Type B pancreatic cell (in vitro differentiated cells): Measurements from ENCODE around the gene GALM. TPM values are rescaled to one million over a fixed set of nuclear protein-coding genes. Genes with fewer than 3 reads are reported as not detected.

Source experiments
- DNase-seq: peaks from one replicate; pipeline ENCODE4 v3.0.0; 2021; ENCODE audit warnings: mixed read lengths; ENCODE audit not compliant: unreplicated experiment; ENCODE audit errors: extremely low spot score
- H3K27ac Mint-ChIP-seq: 2 replicates; pipeline ENCODE4 v1.8.0; 2021; ENCODE audit warnings: mild to moderate bottlenecking, mixed read lengths
- H3K27me3 Mint-ChIP-seq: 2 replicates; pipeline ENCODE4 v1.8.0; 2021; ENCODE audit warnings: mixed read lengths
- H3K36me3 Mint-ChIP-seq: 2 replicates; pipeline ENCODE4 v1.8.0; 2021; ENCODE audit warnings: mixed read lengths
- H3K4me1 Mint-ChIP-seq: one replicate; pipeline ENCODE4 v1.8.0; 2021; ENCODE audit warnings: mixed read lengths; ENCODE audit not compliant: unreplicated experiment
- H3K4me3 Mint-ChIP-seq: 2 replicates; pipeline ENCODE4 v1.8.0; 2021; ENCODE audit warnings: mild to moderate bottlenecking, mixed read lengths
- H3K9me3 Mint-ChIP-seq: 2 replicates; pipeline ENCODE4 v1.8.0; 2021; ENCODE audit warnings: mixed read lengths
- total RNA-seq: library from RNA; stranded (reverse); gene quantifications from 2 replicates; pipeline ENCODE4 v1.2.1, GENCODE V29; 2021; ENCODE audit warnings: low replicate concordance
- TF ChIP-seq, protein P1 (sequence below): fragments of 200-600 bp; sonication (generic); conservative IDR thresholded peaks from 2 replicates; pipeline ENCODE4 v1.5.0; 2021; ENCODE audit warnings: antibody characterized with exemption, mild to moderate bottlenecking

Gene GALM
- total RNA-seq, 1 donor from 2014 or later = 16.1 TPM

DNA sequence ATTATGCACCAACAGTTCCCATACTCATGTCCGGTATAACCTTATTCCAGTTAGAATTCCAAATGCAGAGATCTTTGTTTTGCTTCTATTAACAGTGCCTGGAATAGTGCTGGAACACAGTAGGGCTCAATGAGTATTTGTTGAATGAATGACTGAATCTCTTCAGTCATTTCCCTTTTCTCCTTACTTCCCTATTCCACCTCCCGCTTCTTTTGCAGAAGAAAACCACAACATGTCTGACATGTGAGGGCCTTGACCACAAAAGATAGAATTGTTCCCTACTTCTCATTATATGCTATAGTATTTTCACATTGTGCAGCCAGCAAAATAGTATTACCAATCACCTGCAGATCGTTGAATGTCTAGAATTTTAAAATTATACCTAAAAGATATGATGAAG is 43.7 kb upstream of the GALM start:
- Mint-ChIP-seq H3K27ac (no peak overlapping the region), H3K4me3 (no peak overlapping the region), H3K36me3 (no peaks in the 10 kb centered on the region), H3K27me3 (no peaks in the 10 kb centered on the region), H3K9me3 (peaks cover 5% of the 10 kb centered on the region), H3K4me1 (peaks cover 34% of the 10 kb centered on the region)
- no peak for DNase-seq
- TF ChIP-seq, protein P1, sequence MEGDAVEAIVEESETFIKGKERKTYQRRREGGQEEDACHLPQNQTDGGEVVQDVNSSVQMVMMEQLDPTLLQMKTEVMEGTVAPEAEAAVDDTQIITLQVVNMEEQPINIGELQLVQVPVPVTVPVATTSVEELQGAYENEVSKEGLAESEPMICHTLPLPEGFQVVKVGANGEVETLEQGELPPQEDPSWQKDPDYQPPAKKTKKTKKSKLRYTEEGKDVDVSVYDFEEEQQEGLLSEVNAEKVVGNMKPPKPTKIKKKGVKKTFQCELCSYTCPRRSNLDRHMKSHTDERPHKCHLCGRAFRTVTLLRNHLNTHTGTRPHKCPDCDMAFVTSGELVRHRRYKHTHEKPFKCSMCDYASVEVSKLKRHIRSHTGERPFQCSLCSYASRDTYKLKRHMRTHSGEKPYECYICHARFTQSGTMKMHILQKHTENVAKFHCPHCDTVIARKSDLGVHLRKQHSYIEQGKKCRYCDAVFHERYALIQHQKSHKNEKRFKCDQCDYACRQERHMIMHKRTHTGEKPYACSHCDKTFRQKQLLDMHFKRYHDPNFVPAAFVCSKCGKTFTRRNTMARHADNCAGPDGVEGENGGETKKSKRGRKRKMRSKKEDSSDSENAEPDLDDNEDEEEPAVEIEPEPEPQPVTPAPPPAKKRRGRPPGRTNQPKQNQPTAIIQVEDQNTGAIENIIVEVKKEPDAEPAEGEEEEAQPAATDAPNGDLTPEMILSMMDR = no peak

DNA sequence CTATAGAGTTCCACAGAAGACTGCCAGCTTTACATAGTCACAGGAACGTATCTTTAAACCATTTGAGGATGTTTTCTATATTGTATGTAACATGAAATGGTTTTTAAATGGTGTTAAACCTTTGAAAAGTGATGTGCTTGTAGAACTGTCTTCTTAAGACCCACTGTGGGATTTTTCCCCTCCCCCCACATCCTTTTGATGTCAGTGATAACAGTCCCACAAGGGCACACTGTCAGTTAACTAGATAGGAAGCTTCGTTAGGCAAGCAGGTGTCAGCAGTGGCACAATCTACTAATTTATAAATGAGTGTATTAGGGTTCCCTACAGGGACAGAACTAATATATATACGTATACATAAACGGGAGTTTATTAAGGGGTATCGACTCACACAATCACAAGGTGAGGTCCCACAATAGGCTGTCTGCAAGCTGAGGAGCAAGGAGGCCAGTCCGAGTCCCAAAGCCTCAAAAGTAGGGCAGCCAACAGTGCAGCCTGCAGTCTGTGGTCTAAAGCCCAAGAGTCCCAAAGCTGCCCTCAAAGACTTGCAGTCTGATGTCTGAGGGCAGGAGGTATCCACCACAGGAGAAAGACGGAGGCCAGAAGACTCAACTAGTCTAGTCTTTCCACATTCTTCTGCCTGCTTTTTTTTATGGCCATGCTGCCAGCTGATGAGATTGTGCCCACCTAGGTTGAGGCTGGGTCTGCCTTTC is 39.4 kb upstream of the GALM start:
- H3K4me1 Mint-ChIP-seq = peaks cover 19% of the 10 kb centered on the region
- TF ChIP-seq, protein P1 = no peak
- H3K27me3 Mint-ChIP-seq = no peaks in the 10 kb centered on the region
- no peak overlapping the region for H3K4me3 Mint-ChIP-seq
- no peak overlapping the region for H3K27ac Mint-ChIP-seq
- peaks cover 5% of the 10 kb centered on the region for H3K9me3 Mint-ChIP-seq
- H3K36me3 Mint-ChIP-seq = no peaks in the 10 kb centered on the region
- DNase-seq = no peak

DNA sequence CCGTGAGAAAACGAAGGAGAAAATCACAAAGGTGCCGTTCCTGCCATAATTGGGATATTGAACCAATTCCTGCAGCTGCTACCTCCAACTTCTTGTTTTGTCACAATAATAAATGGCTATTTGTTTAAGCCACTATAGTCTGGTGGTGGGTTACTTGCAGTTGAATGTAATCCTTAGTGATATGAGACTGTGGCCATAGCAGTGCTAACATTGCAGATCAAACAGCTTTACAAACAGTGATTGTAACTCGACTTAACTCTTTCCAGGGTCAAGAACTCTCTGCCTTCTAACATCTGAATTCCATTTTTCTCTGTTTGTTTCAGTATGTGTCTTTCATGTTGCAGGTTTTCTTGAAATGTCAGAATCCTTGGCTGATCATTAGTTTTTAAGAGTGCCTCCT is 38.5 kb upstream of the GALM start:
- TF ChIP-seq, protein P1 = no peak
- Mint-ChIP-seq H3K9me3 (peaks cover 5% of the 10 kb centered on the region), H3K4me1 (peaks cover 19% of the 10 kb centered on the region), H3K36me3 (no peaks in the 10 kb centered on the region), H3K27me3 (no peaks in the 10 kb centered on the region), H3K27ac (no peak overlapping the region), H3K4me3 (peak overlapping the region; percentile 25)
- DNase-seq = no peak

DNA sequence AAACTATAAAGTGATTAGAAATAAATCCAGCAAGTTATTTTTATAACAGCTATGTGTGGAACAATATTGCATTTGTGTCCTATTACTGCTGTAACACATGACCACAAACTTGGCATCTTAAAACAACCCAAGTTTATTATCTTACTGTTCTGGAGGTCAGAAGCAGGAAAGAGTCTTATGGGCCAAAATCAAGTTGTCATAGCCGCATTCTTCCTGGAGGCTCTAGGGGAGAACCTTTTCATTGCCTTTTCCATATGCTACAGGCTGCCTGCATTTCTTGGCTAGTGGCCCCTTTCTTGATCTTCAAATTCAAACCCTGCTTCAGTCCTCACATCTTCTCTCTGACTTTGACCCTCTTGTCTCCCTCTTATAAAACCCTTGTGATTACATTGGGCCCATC is 36.2 kb upstream of the GALM start:
- H3K4me1 Mint-ChIP-seq = peaks cover 23% of the 10 kb centered on the region
- TF ChIP-seq, protein P1 = no peak
- no peak overlapping the region for H3K4me3 Mint-ChIP-seq
- no peaks in the 10 kb centered on the region for H3K27me3 Mint-ChIP-seq
- H3K36me3 Mint-ChIP-seq = no peaks in the 10 kb centered on the region
- H3K27ac Mint-ChIP-seq = no peak overlapping the region
- no peak for DNase-seq
- peaks cover 4% of the 10 kb centered on the region for H3K9me3 Mint-ChIP-seq

DNA sequence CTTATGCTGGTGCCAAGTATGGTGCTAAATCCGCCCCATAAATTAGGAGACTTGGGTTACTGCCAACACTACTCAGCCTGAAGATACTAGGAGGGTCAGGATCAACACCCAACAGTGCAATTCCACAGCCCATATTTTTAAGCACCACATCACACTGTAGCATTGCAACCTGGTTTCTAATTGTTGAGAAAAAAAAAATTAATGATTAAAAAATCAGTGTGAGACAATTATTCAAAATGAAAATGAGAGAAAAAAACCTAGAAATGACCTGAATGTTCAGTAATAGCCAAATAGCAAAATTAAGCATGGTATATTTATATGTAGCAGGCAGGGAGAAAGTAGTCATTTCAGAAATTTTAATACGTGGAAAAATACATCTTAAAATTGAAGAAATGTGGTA is 33.9 kb upstream of the GALM start:
- no peak for DNase-seq
- no peaks in the 10 kb centered on the region for H3K9me3 Mint-ChIP-seq
- H3K27ac Mint-ChIP-seq = no peak overlapping the region
- H3K4me1 Mint-ChIP-seq = peaks cover 12% of the 10 kb centered on the region
- no peaks in the 10 kb centered on the region for H3K27me3 Mint-ChIP-seq
- H3K36me3 Mint-ChIP-seq = no peaks in the 10 kb centered on the region
- TF ChIP-seq, protein P1 = no peak
- no peak overlapping the region for H3K4me3 Mint-ChIP-seq

DNA sequence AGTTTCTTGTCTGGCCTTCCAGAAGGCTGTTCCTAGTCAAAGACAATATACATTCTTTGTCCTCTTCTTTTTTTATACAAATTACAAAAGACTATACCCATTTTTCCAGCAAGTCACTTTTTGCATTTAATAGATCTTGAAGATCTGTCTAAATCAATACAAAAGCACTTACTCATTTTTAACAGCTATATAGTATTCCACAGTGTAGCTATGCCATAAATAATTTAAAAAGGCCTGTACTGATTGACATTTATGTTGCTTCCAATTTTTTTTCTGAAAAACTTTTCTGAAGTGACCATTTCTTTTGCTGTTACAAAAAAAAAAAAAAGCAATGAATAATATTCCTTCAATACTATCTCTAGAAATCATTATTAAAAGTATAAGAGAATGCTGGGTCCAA is 32.9 kb upstream of the GALM start:
- H3K27ac Mint-ChIP-seq = no peak overlapping the region
- DNase-seq = no peak
- peaks cover 5% of the 10 kb centered on the region for H3K4me1 Mint-ChIP-seq
- no peak overlapping the region for H3K4me3 Mint-ChIP-seq
- TF ChIP-seq, protein P1 = no peak
- H3K27me3 Mint-ChIP-seq = no peaks in the 10 kb centered on the region
- H3K9me3 Mint-ChIP-seq = no peaks in the 10 kb centered on the region
- no peaks in the 10 kb centered on the region for H3K36me3 Mint-ChIP-seq
